Kidney glomerular epithelial cell (primary cell): ENCODE results near the gene P2RY1.
"Not testable (repeated sequence)": the region's sequence is repeated elsewhere in the genome, so short reads cannot be mapped to it uniquely, and the experiment has no call there.

Source experiments
- DNase-seq: peaks from one replicate; lab custom pipeline; 2025; lab: John Stamatoyannopoulos, UW

P2RY1 gene

GRCh38 chr3:152836269-152836668 is 1.3 kb downstream of the P2RY1 start:
- no peak for DNase-seq

- no peak for DNase-seq
Observed at GRCh38 chr3:152839511-152839910, 4.6 kb downstream of the P2RY1 start.

- DNase-seq = no peak
Observed at GRCh38 chr3:152841131-152841530, 6.2 kb downstream of the P2RY1 start.

GRCh38 chr3:152842413-152842812 is 7.5 kb downstream of the P2RY1 start:
- no peak for DNase-seq

GRCh38 chr3:152843955-152844354 is 9.0 kb downstream of the P2RY1 start:
- DNase-seq = no peak

- not testable (repeated sequence) for DNase-seq
Observed at GRCh38 chr3:152846572-152847202, 11.8 kb downstream of the P2RY1 start.

GRCh38 chr3:152847599-152847998 is 12.7 kb downstream of the P2RY1 start:
- not testable (repeated sequence) for DNase-seq

- no peak for DNase-seq
Observed at GRCh38 chr3:152849996-152850578, 15.2 kb downstream of the P2RY1 start.

GRCh38 chr3:152853196-152853595 is 18.3 kb downstream of the P2RY1 start:
- no peak for DNase-seq

GRCh38 chr3:152857082-152857481 is 22.2 kb downstream of the P2RY1 start:
- no peak for DNase-seq

- DNase-seq = no peak
Observed at GRCh38 chr3:152858170-152858800, 23.4 kb downstream of the P2RY1 start.

- no peak for DNase-seq
Observed at GRCh38 chr3:152860736-152861135, 25.8 kb downstream of the P2RY1 start.

GRCh38 chr3:152865668-152866245 is 30.8 kb downstream of the P2RY1 start:
- no peak for DNase-seq

- DNase-seq = no peak
Observed at GRCh38 chr3:152870027-152870426, 35.1 kb downstream of the P2RY1 start.

- not testable (repeated sequence) for DNase-seq
Observed at GRCh38 chr3:152873314-152873713, 38.4 kb downstream of the P2RY1 start.

- no peak for DNase-seq
Observed at GRCh38 chr3:152874896-152875749, 40.2 kb downstream of the P2RY1 start.

GRCh38 chr3:152879130-152879789 is 44.3 kb downstream of the P2RY1 start:
- DNase-seq = no peak

GRCh38 chr3:152879790-152880174 is 44.9 kb downstream of the P2RY1 start:
- DNase-seq = no peak

GRCh38 chr3:152885076-152885475 is 50.1 kb downstream of the P2RY1 start:
- DNase-seq = no peak
